Thyroid gland (tissue), 4 donors: Measurements from ENCODE around the gene TMEM44. TPM values are rescaled to one million over a fixed set of nuclear protein-coding genes. Genes with fewer than 3 reads are reported as not detected.

ENCODE experiments used
- DNase-seq, 2 donors: peaks; one replicate each; pipeline ENCODE4 v3.0.0-alpha.2; 2019
- H3K27ac ChIP-seq, 3 donors: fragments of 200-600 bp; sonication (generic); 1 replicate in 2 of 3; 2 replicates in 1 of 3; pipeline ENCODE4 v1.5.1; 2016 to 2019; ENCODE audit warnings: mild to moderate bottlenecking in 1 of 3, moderate library complexity in 1 of 3
- H3K27me3 ChIP-seq: fragments of 200-600 bp; sonication (generic); one replicate; pipeline ENCODE4 v1.5.1; 2019
- H3K36me3 ChIP-seq, 2 donors: fragments of 200-600 bp; sonication (generic); one replicate each; pipeline ENCODE4 v1.5.1; 2016 to 2019
- H3K4me1 ChIP-seq, 2 donors: fragments of 200-600 bp; sonication (generic); one replicate each; pipeline ENCODE4 v1.5.1; 2017 to 2019
- H3K4me3 ChIP-seq, 3 donors: fragments of 200-600 bp; sonication (generic); replicated peaks in 1 of 3; 1 replicate in 2 of 3; 2 replicates in 1 of 3; pipeline ENCODE4 v1.5.1; 2016; ENCODE audit warnings: mild to moderate bottlenecking in 1 of 3
- H3K9me3 ChIP-seq: fragments of 200-600 bp; sonication (generic); one replicate; pipeline ENCODE4 v1.5.1; 2017
- CTCF ChIP-seq, 6 experiments: fragments of 200-600 bp in 3 of 6; fragments of 450-650 bp in 3 of 6; sonication (generic) in 3 of 6; IDR thresholded peaks; one replicate each; pipeline ENCODE4 v1.5.1; 2016 to 2019; ENCODE audit warnings: antibody characterized with exemption in 6 of 6, mild to moderate bottlenecking in 2 of 6, inconsistent platforms in 1 of 6, moderate library complexity in 1 of 6
- POLR2A ChIP-seq, 2 donors: fragments of 450-650 bp; IDR thresholded peaks; one replicate each; pipeline ENCODE4 v1.6.1; 2017; ENCODE audit warnings: antibody characterized with exemption in 2 of 2, mild to moderate bottlenecking in 2 of 2, moderate library complexity in 1 of 2
- WGBS, 2 donors: methylation state at CpG; one replicate each; pipeline ENCODE4 v1.1.5; 2017; 5-methylcytosine and 5-hydroxymethylcytosine counted together
- intact Hi-C: fragments of 100-400 bp; cut with DNase I; formaldehyde crosslinking; loops from one replicate; pipeline ENCODE4 v1.15.1; 2023
- total RNA-seq, 4 donors: library from RNA; depleted of rRNA; stranded (reverse); fragments of >200 nt; gene quantifications; one replicate each; pipeline ENCODE4 v1.2.3, GENCODE V29; 2016

Gene TMEM44
- total RNA-seq, 4 donors from 2014 or later, result 6.3 to 11.0 (median 9.7) TPM

- Histone ChIP-seq H3K9me3 (no peaks in the 10 kb centered on the region), H3K27ac (peak overlapping the region; percentile 89 to 96 (median 93)), H3K4me1 (peaks cover 12 to 18% of the 10 kb centered on the region in 2 donors), H3K4me3 (peak overlapping the region; percentile 55 to 90 (median 69)), H3K36me3 (no peaks in the 10 kb centered on the region), H3K27me3 (no peaks in the 10 kb centered on the region)
- DNase-seq, result no peak
- TF ChIP-seq CTCF (IDR thresholded peaks at IDR 0.05) (no peak), POLR2A (IDR thresholded peaks at IDR 0.05) (no peak)
- intact Hi-C loops, result no loop called here
- WGBS, 2 donors, result 22 to 34% methylated on average over 7 of the region's 7 CpGs
Observed at GRCh38 chr3:194584320-194584776, 48.9 kb downstream of the TMEM44 start.

GRCh38 chr3:194582196-194582905 lies 50.9 kb downstream of the TMEM44 start:
- peaks cover 7 to 9% of the 10 kb centered on the region in 2 donors for H3K4me1 ChIP-seq
- no peak overlapping the region for H3K27ac ChIP-seq
- TF ChIP-seq CTCF (IDR thresholded peaks at IDR 0.05) (no peak), POLR2A (IDR thresholded peaks at IDR 0.05) (no peak)
- no peaks in the 10 kb centered on the region for H3K27me3 ChIP-seq
- no peak overlapping the region for H3K4me3 ChIP-seq
- intact Hi-C loops, result no loop called here
- no peaks in the 10 kb centered on the region for H3K9me3 ChIP-seq
- 94 to 96% methylated on average over 24 of the region's 24 CpGs for WGBS, 2 donors
- no peaks in the 10 kb centered on the region for H3K36me3 ChIP-seq
- DNase-seq, result no peak

GRCh38 chr3:194579091-194579606 lies 54.1 kb downstream of the TMEM44 start:
- DNase-seq, result no peak
- 74 to 80% methylated on average over 7 to 8 of the region's 8 CpGs for WGBS, 2 donors
- H3K9me3 ChIP-seq, result no peaks in the 10 kb centered on the region
- intact Hi-C loops, result no loop called here
- no peak overlapping the region for H3K4me3 ChIP-seq
- H3K4me1 ChIP-seq, result no peaks in the 10 kb centered on the region
- H3K27me3 ChIP-seq, result no peaks in the 10 kb centered on the region
- no peaks in the 10 kb centered on the region for H3K36me3 ChIP-seq
- no peak overlapping the region for H3K27ac ChIP-seq
- TF ChIP-seq CTCF (IDR thresholded peaks at IDR 0.05) (no peak), POLR2A (IDR thresholded peaks at IDR 0.05) (no peak)

GRCh38 chr3:194577986-194578905 lies 55.0 kb downstream of the TMEM44 start:
- Histone ChIP-seq H3K4me1 (peaks cover 0 to 5% of the 10 kb centered on the region in 2 donors), H3K9me3 (no peaks in the 10 kb centered on the region), H3K36me3 (no peaks in the 10 kb centered on the region), H3K27ac (no peak overlapping the region), H3K4me3 (no peak overlapping the region), H3K27me3 (no peaks in the 10 kb centered on the region)
- 70 to 75% methylated on average over 7 to 9 of the region's 9 CpGs for WGBS, 2 donors
- DNase-seq, result no peak
- TF ChIP-seq CTCF (IDR thresholded peaks at IDR 0.05), result no peak
- TF ChIP-seq POLR2A (IDR thresholded peaks at IDR 0.05), result no peak
- intact Hi-C loops, result no loop called here
